Fibroblast of lung (primary cell): Measurements from ENCODE around the gene ADPRH.

Experiments used
- EZH2 ChIP-seq: IDR thresholded peaks from 2 replicates; pipeline ENCODE4 v1.5.1; 2012; ENCODE audit warnings: low read length, control low read depth, mild to moderate bottlenecking; ENCODE audit errors: missing control alignments
- TF ChIP-seq, protein P1 (sequence below), 2 donors: IDR thresholded peaks in 1 of 2; conservative IDR thresholded peaks in 1 of 2; 1 replicate in 1 of 2; 2 replicates in 1 of 2; pipeline ENCODE4 v1.5.1; 2011 to 2012; ENCODE audit warnings: low read length in 2 of 2, control low read depth in 1 of 2, inconsistent platforms in 1 of 2, low read depth in 1 of 2, mild to moderate bottlenecking in 1 of 2

DNA sequence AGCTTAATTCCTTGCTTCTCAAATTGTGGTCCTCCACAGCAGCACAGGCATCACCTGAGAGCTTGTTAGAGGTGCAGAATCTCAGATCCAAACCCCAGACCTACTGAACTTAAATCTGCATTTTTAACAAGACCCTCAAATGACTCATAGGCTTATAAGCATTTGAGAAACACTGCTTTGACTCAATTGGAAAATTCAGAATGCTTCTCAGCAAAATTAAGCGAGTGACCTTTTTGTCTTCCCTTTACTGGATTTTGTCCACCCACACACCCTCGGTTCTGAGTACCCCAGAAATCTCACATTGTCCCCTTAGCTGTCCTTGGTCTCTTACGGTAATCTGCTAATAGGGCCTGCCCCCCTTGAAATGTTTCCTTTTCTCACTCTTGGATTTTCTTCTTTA is 37.7 kb upstream of the ADPRH start:
- TF ChIP-seq, protein P1, sequence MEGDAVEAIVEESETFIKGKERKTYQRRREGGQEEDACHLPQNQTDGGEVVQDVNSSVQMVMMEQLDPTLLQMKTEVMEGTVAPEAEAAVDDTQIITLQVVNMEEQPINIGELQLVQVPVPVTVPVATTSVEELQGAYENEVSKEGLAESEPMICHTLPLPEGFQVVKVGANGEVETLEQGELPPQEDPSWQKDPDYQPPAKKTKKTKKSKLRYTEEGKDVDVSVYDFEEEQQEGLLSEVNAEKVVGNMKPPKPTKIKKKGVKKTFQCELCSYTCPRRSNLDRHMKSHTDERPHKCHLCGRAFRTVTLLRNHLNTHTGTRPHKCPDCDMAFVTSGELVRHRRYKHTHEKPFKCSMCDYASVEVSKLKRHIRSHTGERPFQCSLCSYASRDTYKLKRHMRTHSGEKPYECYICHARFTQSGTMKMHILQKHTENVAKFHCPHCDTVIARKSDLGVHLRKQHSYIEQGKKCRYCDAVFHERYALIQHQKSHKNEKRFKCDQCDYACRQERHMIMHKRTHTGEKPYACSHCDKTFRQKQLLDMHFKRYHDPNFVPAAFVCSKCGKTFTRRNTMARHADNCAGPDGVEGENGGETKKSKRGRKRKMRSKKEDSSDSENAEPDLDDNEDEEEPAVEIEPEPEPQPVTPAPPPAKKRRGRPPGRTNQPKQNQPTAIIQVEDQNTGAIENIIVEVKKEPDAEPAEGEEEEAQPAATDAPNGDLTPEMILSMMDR (conservative IDR thresholded peaks at IDR 0.05 in 1 of 2, IDR thresholded peaks at IDR 0.05 in 1 of 2; ENCODE audit: low read depth in 1 of 2, low read length in 2 of 2), result no peak
- TF ChIP-seq EZH2, result no peak
